HG03354 (cell line): ENCODE data around the gene GUCA2B.

Source experiments
- ATAC-seq: cut with Tn5 transposase; IDR thresholded peaks from one replicate; pipeline ENCODE4 v1.9.1; 2021; ENCODE audit warnings: mild to moderate bottlenecking; ENCODE audit not compliant: unreplicated experiment, poor library complexity, severe bottlenecking

Gene GUCA2B

GRCh38 chr1:42164551-42165420 is 11.6 kb downstream of the GUCA2B start, which contains the start of gene GUCA2A:
Gene GUCA2A, minus strand, starts transcription at chr1:42164745. Its CDS starts 33 bp downstream, at chr1:42164712.
- no peak for ATAC-seq

GRCh38 chr1:42165511-42166210 is 12.5 kb downstream of the GUCA2B start:
- ATAC-seq: no peak

- no peak for ATAC-seq
These were observed 14.6 kb downstream of the GUCA2B start for GRCh38 chr1:42167611-42168390.

- ATAC-seq: no peak
These were observed 15.1 kb downstream of the GUCA2B start for GRCh38 chr1:42168391-42168670.

- ATAC-seq: no peak
These were observed 15.6 kb downstream of the GUCA2B start for GRCh38 chr1:42168763-42169162.

- no peak for ATAC-seq
These were observed 17.8 kb downstream of the GUCA2B start for GRCh38 chr1:42170779-42171621.

GRCh38 chr1:42171679-42172266 is 18.6 kb downstream of the GUCA2B start:
- ATAC-seq: no peak

GRCh38 chr1:42172381-42173133 is 19.3 kb downstream of the GUCA2B start:
- ATAC-seq: no peak

- ATAC-seq: no peak
These were observed 20.1 kb downstream of the GUCA2B start for GRCh38 chr1:42173155-42173933.

GRCh38 chr1:42173961-42174735 is 20.9 kb downstream of the GUCA2B start:
- ATAC-seq: no peak

GRCh38 chr1:42175314-42176054 is 22.3 kb downstream of the GUCA2B start:
- no peak for ATAC-seq

GRCh38 chr1:42176902-42177519 is 23.8 kb downstream of the GUCA2B start:
- no peak for ATAC-seq

GRCh38 chr1:42177541-42177981 is 24.4 kb downstream of the GUCA2B start:
- ATAC-seq: no peak

GRCh38 chr1:42178249-42178648 is 25.0 kb downstream of the GUCA2B start:
- ATAC-seq: no peak

- ATAC-seq: no peak
These were observed 26.1 kb downstream of the GUCA2B start for GRCh38 chr1:42179275-42179674.

GRCh38 chr1:42179900-42180329 is 26.7 kb downstream of the GUCA2B start:
- no peak for ATAC-seq
